Measurements from ENCODE around the gene ATXN10.

DNA sequence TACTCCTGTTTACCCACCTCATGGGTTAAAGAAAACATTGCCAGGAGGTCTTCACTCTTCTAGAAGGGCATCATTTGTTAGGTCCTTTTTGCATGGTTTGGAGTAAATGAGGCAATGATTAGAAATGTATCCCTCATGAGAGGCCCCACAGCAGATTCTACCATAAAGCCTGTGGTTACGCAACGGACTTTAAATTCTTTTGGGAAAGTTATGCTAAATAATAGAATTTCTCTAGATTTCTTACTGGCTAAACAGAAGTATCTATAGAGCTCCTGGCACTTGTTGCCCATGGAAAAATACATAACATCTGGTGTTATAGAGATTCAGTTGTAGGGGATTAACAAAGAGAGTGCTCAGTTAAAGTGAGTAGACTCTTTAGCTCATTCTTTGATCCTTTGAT lies 15.1 kb upstream of the ATXN10 start:
- TF ChIP-seq FOXK2 (IDR thresholded peaks at IDR 0.05), result no peak
- TF ChIP-seq SUZ12 (IDR thresholded peaks at IDR 0.05), result no peak
- TF ChIP-seq, protein P1, sequence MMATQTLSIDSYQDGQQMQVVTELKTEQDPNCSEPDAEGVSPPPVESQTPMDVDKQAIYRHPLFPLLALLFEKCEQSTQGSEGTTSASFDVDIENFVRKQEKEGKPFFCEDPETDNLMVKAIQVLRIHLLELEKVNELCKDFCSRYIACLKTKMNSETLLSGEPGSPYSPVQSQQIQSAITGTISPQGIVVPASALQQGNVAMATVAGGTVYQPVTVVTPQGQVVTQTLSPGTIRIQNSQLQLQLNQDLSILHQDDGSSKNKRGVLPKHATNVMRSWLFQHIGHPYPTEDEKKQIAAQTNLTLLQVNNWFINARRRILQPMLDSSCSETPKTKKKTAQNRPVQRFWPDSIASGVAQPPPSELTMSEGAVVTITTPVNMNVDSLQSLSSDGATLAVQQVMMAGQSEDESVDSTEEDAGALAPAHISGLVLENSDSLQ (IDR thresholded peaks at IDR 0.05), result no peak
